HG03442 (cell line): Measurements from ENCODE around the gene PLEKHM2.

Experiments used
- ATAC-seq: cut with Tn5 transposase; IDR thresholded peaks from one replicate; pipeline ENCODE4 v1.9.1; 2021; ENCODE audit warnings: mild to moderate bottlenecking, moderate library complexity; ENCODE audit not compliant: unreplicated experiment

The PLEKHM2 gene

DNA sequence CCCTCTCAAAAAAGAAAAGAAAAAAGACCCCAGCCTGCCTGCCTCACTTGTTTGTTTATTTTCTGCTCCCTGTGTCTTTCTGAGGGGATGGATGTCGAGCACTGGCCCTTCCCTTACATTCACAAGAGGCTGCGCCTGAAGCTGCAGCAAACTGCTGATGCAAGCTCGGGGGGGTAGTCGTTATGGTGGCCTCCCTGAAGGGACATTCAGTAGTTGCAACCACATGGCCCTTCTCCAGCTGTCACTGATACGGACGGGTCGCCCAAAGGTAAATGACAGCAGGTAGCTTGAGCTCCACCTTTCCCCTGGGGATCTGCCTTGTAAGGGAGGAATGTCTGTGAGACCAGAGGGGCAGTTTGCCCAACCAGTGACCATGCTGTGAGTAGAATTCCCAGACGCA is 17.7 kb downstream of the PLEKHM2 start:
- ATAC-seq, result no peak

GRCh38 chr1:15702722-15703550 is 18.8 kb downstream of the PLEKHM2 start:
- no peak for ATAC-seq

DNA sequence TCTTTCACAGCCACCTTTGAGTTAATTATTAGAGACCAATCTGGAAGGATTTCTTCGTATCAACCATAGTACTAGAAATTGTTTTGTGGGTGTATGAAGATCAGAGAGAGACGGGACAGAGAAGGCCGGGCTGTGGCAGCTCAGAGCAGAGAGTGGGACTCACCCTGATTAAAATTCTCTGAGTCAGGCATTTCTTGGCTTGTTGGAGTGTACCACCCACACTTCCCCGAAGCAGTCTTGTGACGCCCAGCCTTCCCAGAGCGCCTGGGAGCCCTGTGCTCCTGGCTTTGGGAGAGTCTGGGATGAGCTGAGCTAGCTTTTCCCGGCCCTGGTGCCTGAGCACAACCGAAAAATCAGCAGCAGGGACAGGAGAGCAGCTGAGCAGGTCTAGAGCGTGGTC is 19.4 kb downstream of the PLEKHM2 start:
- no peak for ATAC-seq

DNA sequence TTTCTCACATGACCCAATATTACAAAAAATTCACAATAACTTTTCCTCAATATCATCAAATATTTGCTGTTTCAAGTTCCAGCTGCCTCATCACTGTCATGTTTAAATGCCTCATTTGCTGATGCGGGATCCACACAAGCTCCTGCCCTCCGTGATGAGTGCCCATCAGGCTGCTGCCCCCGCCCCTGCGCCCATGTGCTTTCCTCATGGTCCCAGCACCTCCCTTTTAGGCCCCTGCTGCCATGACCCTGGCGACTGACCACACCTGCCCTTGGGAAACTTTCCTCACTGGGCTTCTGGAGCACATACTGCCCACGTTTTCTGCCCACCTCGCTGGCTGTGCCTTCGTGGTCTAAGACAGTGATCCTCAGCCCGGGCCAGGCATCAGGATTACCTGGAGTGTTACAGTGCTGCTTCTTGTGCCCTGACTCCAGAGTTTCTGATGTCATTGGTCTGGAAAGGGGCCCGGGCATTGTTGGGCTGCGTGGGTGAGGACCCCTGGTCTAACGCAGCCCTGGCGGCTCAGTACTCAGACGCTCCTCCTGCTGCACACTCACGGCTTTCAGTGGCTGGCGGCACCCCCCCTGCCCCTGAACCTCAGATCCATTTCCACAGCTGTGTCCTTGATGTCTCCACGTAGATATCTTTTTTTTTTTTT is 20.5 kb downstream of the PLEKHM2 start:
- ATAC-seq, result no peak

GRCh38 chr1:15705184-15705566 is 21.1 kb downstream of the PLEKHM2 start:
- no peak for ATAC-seq

- ATAC-seq, result no peak
Observed at GRCh38 chr1:15706751-15707150, 22.6 kb downstream of the PLEKHM2 start.

GRCh38 chr1:15707239-15707925 is 23.3 kb downstream of the PLEKHM2 start:
- ATAC-seq, result no peak

DNA sequence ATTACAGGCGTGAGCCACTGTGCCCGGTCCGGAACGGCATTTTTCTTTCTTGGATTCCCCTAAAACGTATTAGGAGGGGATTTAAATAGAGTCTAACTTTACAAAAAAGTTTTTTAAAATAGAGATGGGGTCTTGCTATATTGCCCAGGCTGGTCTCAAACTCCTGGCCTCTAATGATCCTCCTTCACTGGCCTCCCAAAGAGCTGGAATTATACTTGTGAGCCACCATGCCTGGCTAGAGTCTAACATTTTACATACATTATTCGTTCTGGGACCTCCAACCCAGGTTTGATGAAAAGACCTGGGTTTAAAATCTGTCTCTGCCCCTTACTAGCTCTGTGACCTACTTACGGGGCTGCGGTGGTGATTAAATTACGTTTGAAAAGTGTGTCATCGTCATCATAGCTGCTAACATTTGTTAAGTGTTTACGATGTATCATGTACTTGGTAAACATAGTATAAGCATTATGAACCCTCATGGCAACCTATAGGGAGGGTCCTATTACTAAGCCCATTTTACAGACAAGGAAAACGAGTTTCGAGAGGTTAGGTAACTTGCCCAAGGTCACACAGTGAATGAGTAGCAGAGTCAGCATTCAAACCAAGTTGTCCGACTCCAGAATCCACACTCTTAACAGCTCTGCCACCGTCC is 24.5 kb downstream of the PLEKHM2 start:
- ATAC-seq, result no peak

DNA sequence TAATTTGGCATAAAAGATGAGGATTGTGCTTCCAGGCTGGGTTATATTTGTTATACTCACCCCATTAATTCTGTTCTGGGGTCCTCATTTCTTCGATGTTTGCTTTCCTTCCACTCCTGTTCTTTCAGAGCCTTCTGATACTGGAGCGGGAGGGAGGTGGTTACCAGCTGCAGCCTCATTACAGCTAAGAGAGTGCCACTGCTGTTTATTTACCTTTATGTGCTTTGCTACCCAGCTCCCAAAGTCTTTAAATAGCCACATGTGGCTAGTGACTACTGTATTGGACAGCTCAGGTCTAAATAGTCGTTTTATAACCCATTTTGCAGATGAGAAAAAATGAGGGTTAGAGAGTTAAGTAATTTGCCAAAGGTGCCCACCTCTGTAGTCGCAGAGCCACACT is 25.1 kb downstream of the PLEKHM2 start:
- ATAC-seq, result no peak

- no peak for ATAC-seq
Observed at GRCh38 chr1:15712168-15712567, 28.0 kb downstream of the PLEKHM2 start.

DNA sequence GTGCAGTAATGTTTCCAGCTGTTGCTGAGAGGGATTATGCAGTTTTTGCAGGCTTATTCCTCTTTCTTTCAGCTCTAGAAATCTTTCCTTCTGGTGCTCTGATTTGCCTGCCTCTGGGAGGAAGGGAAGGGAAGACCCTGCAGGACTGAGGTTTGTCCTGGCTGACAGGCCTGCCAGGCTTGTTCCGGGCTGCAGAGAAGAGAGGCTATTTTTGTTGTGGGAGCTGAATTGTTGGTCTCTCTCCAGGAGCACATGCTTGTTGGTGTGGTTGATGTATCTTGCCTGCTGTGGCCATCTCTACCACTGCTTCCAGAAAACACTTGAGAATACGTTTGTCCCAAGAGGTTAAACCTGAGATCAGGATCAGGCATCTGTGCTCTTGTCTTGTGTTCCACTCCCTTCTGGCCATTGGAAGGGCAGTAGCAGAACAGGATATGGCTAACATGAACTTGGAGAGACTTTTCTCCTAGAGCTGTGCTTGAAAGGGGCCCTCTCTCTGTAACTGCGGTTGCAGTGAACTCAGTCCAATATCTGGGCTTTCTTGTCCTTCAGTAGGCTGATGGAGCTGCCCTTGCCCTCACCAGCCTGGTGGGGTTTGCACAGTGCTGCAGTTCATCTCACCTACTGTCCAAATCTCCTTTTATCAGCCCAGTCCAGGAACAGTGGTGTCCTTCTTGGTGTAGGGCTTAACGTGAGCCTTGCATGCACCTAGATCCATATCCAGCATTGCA is 30.5 kb downstream of the PLEKHM2 start:
- ATAC-seq, result no peak

DNA sequence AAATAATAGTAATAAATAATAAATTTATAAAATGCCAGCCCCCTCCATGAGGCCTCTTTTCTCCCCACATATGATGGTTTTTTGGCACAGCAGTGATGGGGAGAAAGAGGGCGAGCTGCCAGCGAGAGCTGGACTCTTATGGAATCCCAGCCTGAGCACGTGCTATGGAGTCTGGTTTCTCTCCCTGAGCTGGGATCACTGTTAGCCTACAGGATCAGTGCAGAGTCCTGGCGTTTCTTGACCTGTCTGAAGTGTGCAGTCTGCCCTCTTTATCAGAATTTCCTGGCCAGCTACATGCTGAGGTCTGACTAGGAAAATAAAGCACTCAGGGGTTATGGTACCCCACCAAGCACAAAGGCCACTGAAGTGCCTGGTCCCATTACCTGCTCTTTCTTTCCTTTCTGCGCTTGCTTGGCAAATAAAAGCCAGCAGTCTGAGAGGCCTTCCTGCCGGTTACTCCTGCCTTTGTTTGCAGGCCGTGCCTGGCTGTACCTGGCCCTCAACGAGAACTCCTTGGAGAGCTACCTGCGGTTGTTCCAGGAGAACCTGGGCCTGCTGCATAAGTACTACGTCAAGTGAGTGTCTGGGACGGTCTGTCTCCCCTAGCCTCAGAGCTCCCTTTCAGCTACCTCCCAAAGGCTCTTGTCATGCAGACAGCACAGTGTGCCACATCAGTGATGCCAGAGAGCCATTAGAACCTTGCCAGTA is 33.5 kb downstream of the PLEKHM2 start:
- ATAC-seq, result no peak

DNA sequence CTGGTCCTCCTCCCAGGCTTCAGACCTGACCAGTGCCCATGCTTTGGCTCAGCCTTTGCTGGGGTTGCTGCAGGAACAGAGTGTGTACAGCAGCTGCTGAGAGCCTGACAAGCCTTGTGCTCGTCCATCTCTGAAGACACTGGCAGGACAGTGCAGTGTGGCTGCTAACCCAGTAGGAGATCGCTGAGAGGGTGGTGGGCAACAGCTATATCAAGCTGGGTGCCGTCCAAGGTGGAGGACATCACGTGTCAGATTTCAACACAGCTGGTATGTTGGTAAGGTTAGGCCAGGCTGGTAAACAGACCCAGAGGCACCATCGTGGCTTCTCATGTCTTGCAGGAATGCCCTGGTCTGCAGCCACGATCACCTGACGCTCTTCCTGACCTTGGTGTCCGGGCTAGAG is 34.1 kb downstream of the PLEKHM2 start:
- no peak for ATAC-seq

DNA sequence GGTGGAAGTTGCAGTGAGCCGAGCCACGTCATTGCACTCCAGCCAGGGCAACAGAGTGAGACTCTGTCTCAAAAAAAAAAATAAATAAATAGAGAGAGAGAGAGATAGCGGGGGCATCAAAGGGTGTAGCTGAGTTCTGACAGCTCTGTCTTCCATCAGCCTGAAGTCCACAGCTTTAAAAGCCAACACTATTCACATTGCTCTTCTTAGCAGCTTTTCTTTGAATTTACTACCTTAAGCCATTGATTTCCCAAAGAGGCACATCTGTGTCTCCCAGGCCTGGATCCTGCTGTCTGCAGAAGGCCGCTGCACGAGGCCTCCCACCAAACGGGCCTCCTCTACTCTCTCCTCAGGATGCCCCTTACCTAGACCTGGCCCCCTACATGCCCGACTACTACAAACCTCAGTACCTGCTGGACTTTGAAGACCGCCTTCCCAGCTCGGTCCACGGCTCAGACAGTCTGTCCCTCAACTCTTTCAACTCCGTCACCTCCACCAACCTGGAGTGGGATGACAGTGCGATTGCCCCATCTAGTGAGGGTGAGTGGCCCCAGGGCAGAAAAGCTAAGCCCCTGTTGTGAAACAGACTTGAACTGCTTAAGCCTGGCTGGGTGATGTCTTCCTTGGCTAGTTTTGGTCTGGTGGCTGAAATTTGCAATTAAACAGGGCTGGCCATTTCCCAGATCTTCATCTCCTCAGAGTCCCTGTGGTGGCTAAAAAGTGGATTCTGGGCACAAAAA is 35.4 kb downstream of the PLEKHM2 start:
- no peak for ATAC-seq

DNA sequence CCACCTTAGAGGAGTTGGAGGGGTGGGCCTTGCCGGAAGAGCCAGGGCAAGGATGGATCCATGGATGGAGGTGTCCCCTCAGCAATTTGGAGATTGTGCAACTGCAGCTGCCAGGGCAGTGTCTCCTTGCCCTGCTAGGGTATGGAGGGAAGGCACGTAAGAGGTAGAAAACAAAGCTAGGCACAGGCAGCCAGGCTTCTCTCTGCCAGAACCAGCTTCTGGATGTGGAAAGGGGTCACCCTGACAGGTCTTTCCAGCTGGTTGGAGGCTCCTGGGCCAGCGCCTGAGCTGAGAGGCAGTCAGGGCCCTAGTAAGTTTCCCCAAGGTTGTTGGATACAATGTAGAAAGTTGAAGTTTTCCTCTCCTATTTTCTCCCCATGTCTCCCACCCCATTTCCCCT is 36.7 kb downstream of the PLEKHM2 start:
- no peak for ATAC-seq

DNA sequence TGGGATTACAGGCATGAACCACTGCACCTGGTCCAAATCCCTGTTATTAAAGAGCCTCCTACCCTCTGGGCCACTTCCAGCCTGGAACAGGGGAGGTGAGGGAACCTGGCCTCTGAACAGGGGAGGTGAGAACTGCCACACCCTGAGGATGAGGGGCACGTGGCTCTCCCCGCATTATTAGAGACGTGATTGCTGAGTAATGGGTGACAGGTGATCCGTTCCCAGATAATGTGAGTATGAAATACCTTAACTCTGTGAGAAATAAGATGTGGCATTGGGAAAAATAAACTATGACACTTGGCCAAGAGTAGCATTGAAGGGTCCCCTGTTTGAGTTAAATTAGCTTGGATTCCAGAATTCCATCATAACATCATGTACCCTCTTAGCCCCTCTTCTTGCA is 38.3 kb downstream of the PLEKHM2 start:
- ATAC-seq, result no peak

DNA sequence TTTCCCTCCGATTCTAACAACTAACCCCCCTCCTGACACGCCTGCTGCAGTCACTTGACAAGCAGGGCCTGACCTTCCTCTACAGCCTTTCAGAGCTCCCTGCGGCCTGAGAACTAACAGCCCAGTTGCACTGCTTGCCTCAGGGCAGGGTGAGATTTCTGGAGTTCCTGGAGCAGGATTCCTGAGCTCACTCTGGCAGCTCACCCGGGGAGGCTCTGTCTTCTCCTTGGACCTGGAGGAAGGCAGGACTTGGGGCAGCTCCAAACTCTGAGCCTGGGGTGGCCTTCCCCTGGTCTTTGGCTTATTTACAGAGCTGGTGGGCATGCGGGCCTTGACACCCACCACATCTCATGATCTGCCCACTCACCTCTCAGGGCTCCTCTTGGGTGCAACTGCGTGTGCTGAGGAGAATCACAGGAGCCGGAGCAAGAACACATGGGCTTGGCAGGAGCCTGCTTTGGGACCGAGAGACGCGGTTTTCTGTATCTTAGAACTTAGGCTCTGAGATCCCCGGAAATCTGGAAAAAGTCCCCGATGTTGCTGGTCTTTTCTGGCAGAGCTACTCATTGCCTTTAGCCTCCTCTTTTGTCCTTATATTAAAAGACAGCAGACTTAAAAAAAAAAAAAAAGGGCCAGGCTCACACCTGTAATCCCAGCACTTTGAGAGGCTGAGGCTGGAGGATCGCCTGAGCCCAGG is 38.9 kb downstream of the PLEKHM2 start:
- ATAC-seq, result no peak

GRCh38 chr1:15723631-15724246 is 39.6 kb downstream of the PLEKHM2 start:
- no peak for ATAC-seq
